Cardiac fibroblast (primary cell): ENCODE data around the gene CDC42EP5.

ENCODE experiments used
- DNase-seq, 2 donors: peaks; one replicate each; pipeline versions ENCODE4 v3.0.0 to v3.0.0-alpha.2; 2010; ENCODE audit warnings: low read depth in 2 of 2
- H3K4me3 ChIP-seq, 2 donors: replicated peaks in 1 of 2; 1 replicate in 1 of 2; 2 replicates in 1 of 2; pipeline ENCODE4 v1.5.1; 2011; ENCODE audit warnings: low read depth in 2 of 2, low read length in 2 of 2, mild to moderate bottlenecking in 2 of 2, moderate library complexity in 1 of 2
- TF ChIP-seq, protein P1 (sequence below): IDR thresholded peaks from one replicate; pipeline ENCODE4 v1.5.1; 2011; ENCODE audit warnings: low read depth, mild to moderate bottlenecking, low read length, inconsistent platforms

Gene CDC42EP5

DNA sequence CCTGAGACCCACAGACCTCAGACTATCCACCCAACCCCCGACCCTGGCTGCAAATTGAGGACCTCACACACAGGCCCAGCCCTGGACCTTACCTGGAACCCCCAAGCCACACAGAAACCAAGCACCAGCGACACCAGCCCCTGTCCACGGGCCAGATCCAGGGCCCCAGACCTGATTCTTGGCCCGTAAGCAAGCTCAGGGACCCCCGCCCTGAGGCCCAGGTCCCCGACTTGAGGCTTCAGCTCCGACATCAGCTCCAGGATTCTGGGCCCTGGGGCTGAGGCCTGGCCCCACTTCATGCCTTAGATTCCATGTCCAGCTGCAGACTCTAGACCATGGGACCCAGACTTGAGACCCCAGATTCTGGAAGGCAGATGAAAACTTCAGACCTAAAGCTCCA lies 51.6 kb downstream of the CDC42EP5 start:
- no peak for DNase-seq
- TF ChIP-seq, protein P1, sequence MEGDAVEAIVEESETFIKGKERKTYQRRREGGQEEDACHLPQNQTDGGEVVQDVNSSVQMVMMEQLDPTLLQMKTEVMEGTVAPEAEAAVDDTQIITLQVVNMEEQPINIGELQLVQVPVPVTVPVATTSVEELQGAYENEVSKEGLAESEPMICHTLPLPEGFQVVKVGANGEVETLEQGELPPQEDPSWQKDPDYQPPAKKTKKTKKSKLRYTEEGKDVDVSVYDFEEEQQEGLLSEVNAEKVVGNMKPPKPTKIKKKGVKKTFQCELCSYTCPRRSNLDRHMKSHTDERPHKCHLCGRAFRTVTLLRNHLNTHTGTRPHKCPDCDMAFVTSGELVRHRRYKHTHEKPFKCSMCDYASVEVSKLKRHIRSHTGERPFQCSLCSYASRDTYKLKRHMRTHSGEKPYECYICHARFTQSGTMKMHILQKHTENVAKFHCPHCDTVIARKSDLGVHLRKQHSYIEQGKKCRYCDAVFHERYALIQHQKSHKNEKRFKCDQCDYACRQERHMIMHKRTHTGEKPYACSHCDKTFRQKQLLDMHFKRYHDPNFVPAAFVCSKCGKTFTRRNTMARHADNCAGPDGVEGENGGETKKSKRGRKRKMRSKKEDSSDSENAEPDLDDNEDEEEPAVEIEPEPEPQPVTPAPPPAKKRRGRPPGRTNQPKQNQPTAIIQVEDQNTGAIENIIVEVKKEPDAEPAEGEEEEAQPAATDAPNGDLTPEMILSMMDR, result no peak
- no peak overlapping the region for H3K4me3 ChIP-seq

DNA sequence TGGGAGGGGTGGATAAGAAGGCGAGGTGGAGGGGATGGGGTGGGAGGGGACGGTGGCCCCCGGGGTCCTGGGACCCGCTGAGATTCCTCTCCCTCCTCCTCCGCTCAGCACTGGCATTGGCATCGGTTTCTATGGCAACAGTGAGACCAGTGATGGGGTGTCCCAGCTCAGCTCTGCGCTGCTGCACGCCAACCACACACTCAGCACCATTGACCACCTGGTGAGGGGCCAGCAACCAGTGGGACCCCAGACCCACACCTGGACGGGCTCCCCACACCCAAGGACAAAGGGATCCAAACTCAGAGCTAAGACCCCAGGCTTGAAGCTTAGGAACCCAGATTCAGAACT lies 52.0 kb downstream of the CDC42EP5 start:
- TF ChIP-seq, protein P1, result no peak
- no peak overlapping the region for H3K4me3 ChIP-seq
- DNase-seq, result no peak

DNA sequence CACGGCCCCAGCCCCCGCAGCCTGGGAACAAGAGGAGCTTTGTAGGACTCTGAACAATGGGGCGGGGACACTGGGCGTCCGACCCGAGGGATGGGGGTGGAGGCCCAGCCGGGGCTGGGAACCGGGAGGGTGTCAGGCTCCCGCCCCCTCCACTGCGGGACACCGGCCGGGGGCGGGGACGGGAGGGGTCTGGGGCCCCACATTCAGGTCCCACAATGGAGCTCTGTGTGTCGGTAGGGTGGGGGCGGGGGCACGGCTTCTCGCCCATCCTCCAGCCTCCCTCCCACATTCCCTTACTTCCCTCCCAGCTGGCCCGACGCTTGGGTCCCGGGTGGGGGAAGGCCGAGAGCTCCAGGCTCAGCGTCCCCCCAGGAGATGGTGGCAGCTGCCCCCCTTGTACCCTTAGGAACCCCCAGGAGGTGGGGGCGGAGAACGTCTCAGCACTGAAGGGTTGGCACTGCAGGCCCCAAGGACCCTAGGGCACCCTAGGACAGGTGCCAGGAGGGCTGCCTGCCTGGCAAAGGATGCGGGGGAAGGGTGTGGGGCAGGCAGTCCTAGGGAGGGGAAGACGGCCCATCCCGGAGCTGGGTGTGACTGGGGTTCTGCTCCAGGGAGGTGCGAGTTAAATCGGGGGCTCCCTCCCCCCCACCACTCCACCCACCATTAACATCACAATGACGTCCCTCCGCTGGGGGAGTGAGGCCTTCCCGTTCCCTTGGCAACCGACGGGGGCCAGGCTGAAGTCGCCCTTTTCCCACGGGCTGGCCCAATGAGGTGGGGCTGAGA lies 52.5 kb downstream of the CDC42EP5 start:
- DNase-seq, result peak in 1 of 2 donors; percentile 74
- TF ChIP-seq, protein P1, result no peak
- no peak overlapping the region for H3K4me3 ChIP-seq

DNA sequence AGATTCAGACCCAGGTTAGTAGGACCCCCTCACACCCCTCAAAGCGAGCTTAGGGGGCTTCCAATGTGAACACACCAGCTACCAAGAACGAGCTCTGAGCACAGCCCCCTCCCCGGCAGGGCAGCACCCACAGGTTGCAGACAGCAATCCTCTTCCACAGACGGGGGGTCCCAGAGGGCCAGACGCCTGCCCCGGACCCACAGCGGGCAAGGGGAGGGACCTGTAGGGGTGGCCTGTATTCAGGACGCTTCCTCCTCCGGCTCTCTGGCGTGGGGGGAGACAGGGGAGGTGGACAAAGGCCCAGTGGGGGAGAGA lies 53.1 kb downstream of the CDC42EP5 start:
- TF ChIP-seq, protein P1, result no peak
- H3K4me3 ChIP-seq, result no peak overlapping the region
- DNase-seq, result no peak

DNA sequence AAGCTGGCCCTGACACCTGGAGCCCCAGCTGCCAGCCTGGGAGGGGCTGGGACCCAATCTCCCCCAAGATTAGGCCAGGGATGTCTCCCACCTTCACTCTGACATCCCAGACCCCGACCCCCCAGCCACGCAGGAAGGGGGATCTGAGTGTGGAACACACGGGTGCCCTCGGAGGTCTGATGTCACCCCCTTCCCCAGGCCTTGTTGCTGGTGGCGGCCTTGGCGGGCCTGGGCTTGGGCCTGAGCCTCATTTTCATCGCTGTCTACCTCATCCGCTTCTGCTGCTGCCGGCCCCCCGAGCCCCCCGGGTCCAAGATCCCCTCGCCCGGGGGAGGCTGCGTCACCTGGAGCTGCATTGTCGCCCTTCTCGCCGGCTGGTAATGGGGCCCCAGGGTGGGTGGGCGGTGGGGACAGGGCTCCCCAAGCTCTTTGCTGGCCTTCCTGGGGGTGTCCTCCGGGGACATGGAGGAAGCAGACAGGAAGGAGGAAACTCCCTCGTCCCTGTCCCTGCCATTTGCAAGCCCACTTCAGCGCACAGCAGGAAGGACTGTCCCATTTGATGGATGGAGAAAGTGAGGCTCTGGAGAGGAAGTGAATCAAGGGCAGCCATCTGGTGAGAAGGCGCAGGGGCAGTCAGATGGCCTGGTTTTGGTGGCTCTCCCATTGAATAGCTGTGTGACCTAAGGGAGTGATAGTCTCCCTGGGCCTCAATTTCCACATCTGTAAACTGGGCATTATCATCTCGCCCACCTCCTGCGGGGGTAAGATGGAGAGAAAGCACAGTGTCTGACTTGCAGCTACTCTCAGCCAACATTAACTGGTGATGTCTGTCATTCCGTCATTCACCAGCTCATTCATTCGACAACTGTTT lies 53.9 kb downstream of the CDC42EP5 start:
- TF ChIP-seq, protein P1, result no peak
- DNase-seq, result no peak

DNA sequence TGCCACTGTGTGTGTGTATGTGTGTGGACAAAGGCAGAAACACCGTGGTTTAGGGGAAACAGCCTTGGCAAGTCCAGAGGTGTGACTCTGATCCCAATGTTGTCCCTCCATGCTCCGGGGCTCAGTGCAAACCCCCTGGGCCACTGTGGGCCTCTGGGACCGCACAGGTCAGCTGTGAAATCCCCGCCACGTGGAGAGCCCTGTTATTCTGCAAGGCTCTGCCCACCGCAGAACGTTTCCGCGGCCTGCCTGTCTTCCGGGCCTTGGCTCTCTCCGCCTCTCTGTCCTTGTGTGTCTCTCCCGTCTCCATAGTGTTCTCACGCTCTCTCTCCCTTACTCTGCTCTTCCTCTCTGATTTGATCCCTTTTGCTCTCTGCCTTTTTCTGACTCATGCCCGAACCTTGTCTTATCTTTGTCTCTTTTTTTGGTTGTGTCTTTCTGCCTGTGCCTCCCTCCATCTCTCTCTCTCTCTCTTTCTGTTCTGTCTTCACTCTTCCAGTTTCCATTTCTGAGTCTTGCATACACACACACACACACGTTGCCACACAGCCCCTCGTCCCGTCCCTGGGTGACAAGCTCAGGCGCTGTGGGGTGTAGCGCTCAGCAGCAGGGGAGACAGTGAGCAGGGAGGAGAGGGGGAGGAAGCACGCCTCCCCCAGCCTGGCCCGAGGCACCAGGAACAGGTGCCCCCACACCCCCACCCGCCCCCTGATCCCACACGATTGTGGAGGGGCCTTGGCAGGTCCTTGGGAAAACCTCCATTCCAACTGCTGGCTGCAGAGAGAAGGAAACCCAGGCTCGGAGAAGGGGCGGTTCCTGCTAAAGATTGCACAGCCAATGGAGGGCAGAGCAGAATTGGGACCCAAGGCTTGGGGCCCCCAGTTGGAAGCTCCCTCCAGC lies 54.8 kb downstream of the CDC42EP5 start:
- TF ChIP-seq, protein P1, result no peak
- H3K4me3 ChIP-seq, result no peak overlapping the region
- DNase-seq, result peak; percentile 49 to 52

More for the DNA sequence above, 53.9 kb downstream of the CDC42EP5 start:
- H3K4me3 ChIP-seq, result no peak overlapping the region
